SKM-1 treated with dmso at 0.1 percent for 144 hours (cell line): Measurements from ENCODE around the gene GCAT.
"Not testable (repeated sequence)": the region's sequence is repeated elsewhere in the genome, so short reads cannot be mapped to it uniquely, and the experiment has no call there.

Experiments
- DNase-seq: peaks from one replicate; lab custom pipeline; 2025; ENCODE audit not compliant: unreplicated experiment; lab: John Stamatoyannopoulos, UW

GCAT gene

GRCh38 chr22:37782340-37783168, 25.2 kb upstream of the GCAT start:
- DNase-seq: no peak

DNA sequence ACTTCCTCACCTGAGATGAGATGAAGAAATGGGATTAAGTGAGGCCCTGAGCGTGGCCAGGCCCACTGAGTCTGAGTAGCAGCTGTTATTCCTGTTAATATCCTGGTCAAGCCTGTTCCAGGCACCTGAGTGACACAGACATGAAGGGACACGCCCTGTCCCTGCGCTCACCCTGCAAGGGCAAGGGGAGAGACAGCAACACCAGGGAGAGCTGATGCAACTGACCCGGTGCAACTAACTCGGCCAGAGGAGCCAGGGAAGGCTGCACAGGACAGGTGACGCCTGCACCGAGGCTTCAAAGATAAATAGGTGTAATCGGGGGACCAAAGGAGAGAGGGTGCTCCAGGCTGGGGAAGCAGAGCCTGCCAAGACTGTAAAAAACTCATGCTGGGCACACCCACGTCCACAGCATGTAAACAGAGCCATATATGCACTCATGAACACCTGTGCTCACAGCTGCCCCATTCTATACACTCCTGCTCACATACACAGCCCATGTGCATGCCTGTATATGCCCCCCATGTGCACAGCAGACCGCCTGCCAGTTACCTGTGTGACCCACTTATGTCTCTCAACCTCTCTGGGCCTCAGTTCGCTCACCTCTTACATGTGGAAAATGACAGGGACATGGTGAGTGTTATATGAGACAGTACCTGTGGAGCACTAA, 22.8 kb upstream of the GCAT start:
- DNase-seq: no peak

DNA sequence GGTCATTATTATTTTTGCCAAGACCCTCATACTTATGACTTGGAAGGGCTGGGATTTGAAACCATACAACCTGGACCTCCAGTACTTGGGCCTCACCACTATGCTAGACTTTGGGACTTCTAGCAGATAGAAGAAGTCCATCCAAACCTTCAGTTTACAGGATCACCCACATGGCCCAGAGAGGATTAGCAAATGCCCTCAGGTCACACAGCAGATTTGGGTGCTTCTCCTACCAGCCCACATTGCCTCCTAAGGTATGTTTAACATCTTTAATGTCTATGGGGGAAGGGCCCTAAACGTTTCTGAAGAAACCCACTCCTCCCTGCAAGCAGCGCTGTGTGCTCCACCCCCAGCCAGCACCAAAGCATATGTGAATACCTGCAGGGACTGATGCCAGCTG, 17.5 kb upstream of the GCAT start:
- no peak for DNase-seq

GRCh38 chr22:37792494-37792893, 15.2 kb upstream of the GCAT start:
- no peak for DNase-seq

DNA sequence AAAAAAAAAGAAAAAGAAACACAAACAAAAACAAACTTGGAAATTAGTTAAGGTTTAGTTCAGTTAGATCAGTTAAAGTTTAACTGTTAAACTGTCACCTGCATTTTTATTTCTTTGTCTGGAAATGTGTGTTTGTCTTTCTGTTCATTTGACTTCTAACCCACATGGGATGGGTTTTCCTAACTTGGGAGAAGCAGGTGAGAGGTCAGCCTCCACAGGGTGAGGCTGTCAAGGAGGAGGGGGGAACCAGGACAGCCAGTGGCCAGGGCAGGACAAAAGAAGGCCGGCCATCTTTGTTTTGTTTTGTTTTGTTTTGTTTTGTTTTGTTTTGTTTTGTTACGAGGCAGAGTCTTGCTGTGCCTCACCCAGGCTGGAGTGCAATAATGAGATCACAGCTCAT, 13.4 kb upstream of the GCAT start:
- DNase-seq: no peak

DNA sequence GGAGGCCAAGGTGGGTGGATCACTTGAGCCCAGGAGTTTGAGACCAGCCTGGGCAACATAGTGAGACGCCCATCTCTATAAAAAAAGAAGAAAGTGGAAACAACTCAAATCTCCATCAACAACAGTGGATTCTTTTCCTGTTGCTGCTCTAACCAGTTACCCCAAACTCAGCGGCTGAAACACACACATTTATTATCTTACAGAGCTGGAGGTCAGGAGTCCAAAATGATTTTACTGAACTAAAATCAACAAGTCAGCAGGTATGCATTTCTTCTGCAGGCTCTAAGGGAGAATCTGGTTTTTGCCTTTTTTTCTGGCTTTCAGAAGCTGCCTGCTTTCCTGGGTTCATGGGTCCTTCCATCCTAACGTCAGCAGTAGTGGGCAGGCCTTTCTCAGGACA, 11.7 kb upstream of the GCAT start:
- no peak for DNase-seq

GRCh38 chr22:37797259-37797658, 10.5 kb upstream of the GCAT start:
- DNase-seq: not testable (repeated sequence)

DNA sequence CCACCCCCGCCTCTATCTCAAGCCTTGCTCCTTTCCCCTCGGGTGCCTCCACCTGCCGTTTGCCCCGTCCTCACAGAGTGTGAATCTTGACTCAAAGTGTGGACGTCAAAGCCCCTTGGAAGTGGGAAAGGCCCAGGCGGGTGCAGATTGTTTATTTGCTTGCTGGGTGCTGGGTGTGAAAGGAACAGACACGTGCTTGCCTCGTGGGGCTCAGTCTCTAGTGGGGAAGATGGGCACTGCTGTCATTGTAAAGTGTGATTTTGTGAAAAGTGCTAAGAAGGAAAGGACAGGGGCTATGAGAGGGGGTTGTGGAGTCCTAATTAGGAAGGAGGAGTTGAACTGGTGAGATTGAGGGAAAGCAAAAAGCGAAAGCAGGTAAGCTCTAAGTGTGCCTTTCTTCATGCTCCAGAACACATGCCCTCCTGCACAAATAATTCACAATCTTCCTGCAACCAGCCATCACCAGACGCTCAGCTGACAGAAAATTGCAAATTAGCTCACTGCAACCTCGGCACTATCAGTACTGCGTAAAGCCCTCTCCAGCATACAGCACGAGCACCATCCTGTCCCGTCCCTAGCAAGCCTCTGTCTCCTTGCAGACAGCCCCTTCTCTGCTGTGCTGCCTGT, 9.7 kb upstream of the GCAT start:
- DNase-seq: no peak

DNA sequence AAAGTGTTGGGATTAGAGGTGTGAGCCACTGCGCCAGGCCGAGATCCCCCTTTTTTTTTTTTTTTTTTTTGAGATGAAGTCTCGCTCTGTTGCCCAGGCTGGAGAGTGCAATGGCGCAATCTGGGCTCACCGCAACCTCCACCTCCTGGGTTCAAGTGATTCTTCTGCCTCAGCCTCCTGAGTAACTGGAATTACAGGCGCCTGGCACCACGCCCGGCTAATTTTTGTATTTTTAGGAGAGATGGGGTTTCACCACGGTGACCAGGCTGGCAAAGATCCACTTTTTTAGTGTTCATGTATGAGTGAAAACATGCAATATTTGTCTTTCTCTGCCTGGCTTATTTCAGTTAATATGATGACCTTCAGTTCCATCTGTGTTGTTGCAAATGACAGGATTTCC, 7.8 kb upstream of the GCAT start:
- DNase-seq: not testable (repeated sequence)

DNA sequence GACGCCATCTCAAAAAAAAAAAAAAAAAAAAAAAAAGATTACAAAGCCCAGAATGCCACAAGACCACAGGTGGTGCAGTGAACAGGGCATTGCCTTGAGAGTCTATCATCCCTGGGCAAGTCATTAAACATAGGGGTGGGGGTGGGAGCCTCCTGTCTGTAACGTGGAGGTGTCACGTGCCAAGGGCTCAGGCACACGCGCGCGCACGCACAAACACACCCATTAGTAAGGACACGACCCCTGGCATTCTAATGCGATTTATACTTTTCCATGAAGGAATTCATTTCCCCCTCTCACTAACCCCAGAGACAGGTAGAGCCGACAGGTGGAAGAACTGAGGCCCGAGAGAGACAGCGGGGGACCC, 5.8 kb upstream of the GCAT start:
- DNase-seq: no peak

DNA sequence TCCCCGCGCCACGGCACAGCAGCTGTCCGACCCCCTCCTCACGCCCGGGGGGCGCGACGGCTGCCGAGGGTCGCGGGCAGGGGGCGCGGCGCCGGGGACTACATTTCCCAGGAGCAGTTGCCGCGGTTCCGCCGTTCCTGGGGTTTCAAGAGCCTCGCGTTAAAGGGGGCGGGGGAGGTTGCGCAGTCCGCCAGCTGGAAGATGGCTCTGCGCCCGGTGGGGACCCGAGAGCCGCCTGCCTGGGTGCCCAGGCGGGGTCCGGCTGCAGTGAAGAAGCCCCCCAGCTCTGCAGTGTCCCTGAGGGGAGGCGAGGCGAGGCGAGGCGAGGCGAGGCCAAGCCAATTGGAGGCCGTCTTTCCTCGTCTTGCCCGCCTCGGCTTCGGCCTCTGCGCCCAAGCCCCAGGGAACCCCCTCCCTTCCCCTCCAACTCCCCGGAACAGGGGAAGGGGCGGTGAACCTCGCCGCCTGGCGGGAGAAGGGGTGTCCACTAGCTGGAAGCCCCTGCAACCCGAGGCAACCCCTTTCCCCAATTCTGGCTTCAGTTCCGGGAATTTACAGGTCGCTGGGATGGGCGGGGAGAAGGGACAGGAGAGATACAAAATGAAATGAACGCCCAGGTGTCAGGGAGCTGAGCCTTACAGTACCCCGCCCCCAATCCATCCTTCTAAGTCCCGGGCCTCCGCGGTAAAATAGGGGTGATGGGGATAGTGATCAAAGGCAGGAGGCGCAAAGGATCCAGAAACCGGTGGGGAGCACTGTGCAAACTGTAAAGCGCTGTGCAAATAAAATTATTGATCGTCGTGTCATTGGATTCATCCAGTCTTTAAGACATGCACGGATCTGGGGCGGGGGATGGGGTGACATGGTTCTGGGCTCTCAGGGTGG, 5.2 kb upstream of the GCAT start:
- no peak for DNase-seq

- DNase-seq: no peak
Observed at GRCh38 chr22:37803195-37803638, 4.5 kb upstream of the GCAT start.

DNA sequence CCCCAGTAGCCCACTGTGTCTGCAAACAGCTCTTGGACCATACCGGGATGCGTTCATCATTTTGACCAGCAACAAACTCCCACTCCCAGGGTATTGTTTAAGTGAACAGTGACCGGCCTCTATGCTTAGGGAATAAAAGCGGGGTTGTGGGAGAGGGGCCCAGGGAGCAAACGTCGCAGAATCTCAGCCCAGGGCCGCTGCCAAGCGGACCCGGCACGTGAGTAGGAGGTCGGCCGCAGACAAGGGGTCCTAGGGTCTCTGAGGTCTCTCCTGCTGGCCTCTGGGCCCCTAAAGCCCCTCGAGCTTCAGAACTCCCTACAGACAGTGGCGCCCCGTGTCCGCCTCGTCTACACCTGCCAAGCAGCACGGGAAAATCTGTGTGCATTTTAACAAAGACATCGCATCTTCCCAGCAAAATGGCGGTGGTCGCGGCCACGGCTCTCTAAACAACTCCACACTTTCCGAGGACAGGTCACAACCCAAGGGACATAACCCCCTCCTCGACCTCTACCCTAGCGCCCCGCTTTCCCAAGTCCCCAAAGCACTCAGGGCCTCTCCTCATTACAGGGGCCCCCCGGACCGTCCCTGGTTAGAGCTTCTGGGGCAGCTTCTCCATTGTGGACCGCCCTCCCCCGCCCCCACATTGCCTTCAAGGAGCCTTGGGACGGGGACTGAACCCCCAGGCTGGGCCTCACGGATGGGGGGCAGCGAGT, 3.9 kb upstream of the GCAT start:
- DNase-seq: no peak

GRCh38 chr22:37804352-37804880, 3.3 kb upstream of the GCAT start:
- no peak for DNase-seq

GRCh38 chr22:37804881-37805809, 2.6 kb upstream of the GCAT start:
- peak; percentile 47 for DNase-seq

- DNase-seq: no peak
Observed at GRCh38 chr22:37805810-37806277, 1.9 kb upstream of the GCAT start.

GRCh38 chr22:37806409-37807333, 1.1 kb upstream of the GCAT start:
- peak; percentile 33 for DNase-seq

DNA sequence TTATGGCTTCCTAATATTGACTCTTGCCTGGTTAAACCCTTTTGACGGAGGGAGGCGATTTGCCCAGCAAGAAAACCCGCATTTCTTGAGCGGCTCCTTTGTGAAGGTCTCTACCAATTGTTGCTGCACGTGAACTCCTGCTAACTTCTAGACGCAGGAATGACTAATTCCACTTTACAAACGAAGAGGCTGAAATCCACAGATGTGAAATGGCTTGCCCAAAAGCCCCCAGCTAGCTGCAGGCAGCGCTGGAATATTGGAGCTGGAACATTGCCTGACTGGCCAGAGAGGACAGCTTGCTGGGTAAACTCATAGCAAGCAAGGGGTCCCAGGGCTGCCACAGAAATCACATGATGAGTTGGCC, 542 bp downstream of the GCAT start:
- no peak for DNase-seq
